GM19099 (cell line): ENCODE measurements around the gene PCBD1.

Experiments used
- POLR2A ChIP-seq: IDR thresholded peaks from 3 replicates; pipeline ENCODE4 v1.6.1; 2011; ENCODE audit warnings: low read depth; ENCODE audit not compliant: insufficient read length; ENCODE audit errors: extremely low read depth

Gene PCBD1

GRCh38 chr10:70925377-70926225 lies 37.2 kb upstream of the PCBD1 start:
- TF ChIP-seq POLR2A = no peak

- no peak for TF ChIP-seq POLR2A
Measured at GRCh38 chr10:70923696-70924095, 35.3 kb upstream of the PCBD1 start.

GRCh38 chr10:70921285-70921684 lies 32.9 kb upstream of the PCBD1 start:
- no peak for TF ChIP-seq POLR2A

GRCh38 chr10:70920519-70920918 lies 32.2 kb upstream of the PCBD1 start:
- TF ChIP-seq POLR2A = no peak

GRCh38 chr10:70918851-70919530 lies 30.6 kb upstream of the PCBD1 start:
- no peak for TF ChIP-seq POLR2A

- no peak for TF ChIP-seq POLR2A
Measured at GRCh38 chr10:70917635-70918034, 29.3 kb upstream of the PCBD1 start.

- no peak for TF ChIP-seq POLR2A
Measured at GRCh38 chr10:70917226-70917625, 28.9 kb upstream of the PCBD1 start.

GRCh38 chr10:70916241-70916640 lies 27.9 kb upstream of the PCBD1 start:
- no peak for TF ChIP-seq POLR2A

- no peak for TF ChIP-seq POLR2A
Measured at GRCh38 chr10:70915806-70916205, 27.4 kb upstream of the PCBD1 start.

GRCh38 chr10:70915206-70915605 lies 26.8 kb upstream of the PCBD1 start:
- no peak for TF ChIP-seq POLR2A

GRCh38 chr10:70914316-70914864 lies 26.0 kb upstream of the PCBD1 start:
- TF ChIP-seq POLR2A = no peak

- no peak for TF ChIP-seq POLR2A
Measured at GRCh38 chr10:70913893-70914240, 25.5 kb upstream of the PCBD1 start.

GRCh38 chr10:70913191-70913892 lies 25.0 kb upstream of the PCBD1 start:
- TF ChIP-seq POLR2A = no peak

GRCh38 chr10:70912556-70912955 lies 24.2 kb upstream of the PCBD1 start:
- no peak for TF ChIP-seq POLR2A

- no peak for TF ChIP-seq POLR2A
Measured at GRCh38 chr10:70911386-70911785, 23.0 kb upstream of the PCBD1 start.
